SJCRH30 (cell line): ENCODE results near the gene FAM107B. TPM values are rescaled to one million over a fixed set of nuclear protein-coding genes. Genes with fewer than 3 reads are reported as not detected.
A peak's percentile ranks its signal among the peaks of the same experiment; 100 is the strongest.
"Not testable (repeated sequence)": the region's sequence is repeated elsewhere in the genome, so short reads cannot be mapped to it uniquely, and the experiment has no call there.

Experiments
- DNase-seq, 2 experiments: peaks; one replicate each; pipeline ENCODE4 v3.0.0-alpha.2; 2015 to 2020
- H3K27ac ChIP-seq: fragments of 250-450 bp; sonication (Bioruptor Pico); 2 replicates; pipeline ENCODE4 v1.5.1; 2020; ENCODE audit warnings: mild to moderate bottlenecking, moderate library complexity
- H3K27me3 ChIP-seq: fragments of 250-450 bp; sonication (Bioruptor Pico); 2 replicates; pipeline ENCODE4 v1.5.1; 2020; ENCODE audit warnings: mild to moderate bottlenecking, moderate library complexity
- H3K36me3 ChIP-seq: fragments of 250-450 bp; sonication (Bioruptor Pico); 2 replicates; pipeline ENCODE4 v1.5.1; 2020; ENCODE audit warnings: mild to moderate bottlenecking, moderate library complexity
- H3K4me1 ChIP-seq: fragments of 250-450 bp; sonication (Bioruptor Pico); 2 replicates; pipeline ENCODE4 v1.5.1; 2020; ENCODE audit warnings: mild to moderate bottlenecking, moderate library complexity
- H3K4me3 ChIP-seq: fragments of 250-450 bp; sonication (Bioruptor Pico); 2 replicates; pipeline ENCODE4 v1.5.1; 2020; ENCODE audit warnings: mild to moderate bottlenecking, moderate library complexity
- H3K9me3 ChIP-seq: fragments of 250-450 bp; sonication (Bioruptor Pico); replicated peaks from 2 replicates; pipeline ENCODE4 v1.5.1; 2020; ENCODE audit warnings: mild to moderate bottlenecking, moderate library complexity
- total RNA-seq: library from RNA; depleted of rRNA; stranded (reverse); fragments of >200 nt; shearing (Covaris generic); gene quantifications from 2 replicates; pipeline ENCODE4 v1.2.3, GENCODE V29; 2014

The FAM107B gene
- total RNA-seq, 1 experiment from 2014 or later: 21.7 TPM

DNA sequence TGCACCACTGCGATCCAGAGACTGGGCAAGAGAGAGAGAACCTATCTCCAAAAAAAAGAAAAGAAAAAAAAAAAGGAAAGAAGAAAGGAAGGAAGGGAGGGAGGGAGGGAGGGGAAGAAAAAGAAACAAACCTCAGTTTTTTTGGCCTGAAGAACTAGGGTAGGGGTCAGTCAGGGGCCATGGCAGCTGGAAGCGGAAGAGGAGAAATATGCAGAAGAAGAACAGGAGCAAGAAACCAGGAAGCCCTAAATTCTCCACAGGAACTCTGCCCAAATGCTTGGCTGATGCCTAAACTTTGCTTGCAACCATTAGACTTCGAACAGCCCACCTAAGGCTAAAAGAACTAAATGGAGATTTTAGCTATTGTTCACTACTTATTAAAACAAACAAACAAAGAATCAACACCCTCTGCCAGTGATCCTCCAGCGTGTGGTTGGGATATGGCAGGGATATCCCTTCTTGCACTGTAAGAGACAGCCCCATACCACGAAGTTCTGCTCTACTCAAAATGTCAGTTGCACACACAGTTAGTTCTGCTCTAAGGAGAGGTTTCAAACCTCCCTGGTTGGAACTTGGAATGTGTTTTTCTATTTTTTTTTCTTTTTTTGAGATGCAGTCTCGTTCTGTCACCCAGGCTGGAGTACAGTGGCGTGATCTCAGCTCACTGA, 139.5 kb downstream of the FAM107B start:
- no peaks in the 10 kb centered on the region for H3K9me3 ChIP-seq
- no peaks in the 10 kb centered on the region for H3K4me1 ChIP-seq
- H3K4me3 ChIP-seq: no peak overlapping the region
- no peak for DNase-seq
- H3K36me3 ChIP-seq: no peaks in the 10 kb centered on the region
- H3K27me3 ChIP-seq: no peaks in the 10 kb centered on the region
- H3K27ac ChIP-seq: no peak overlapping the region

DNA sequence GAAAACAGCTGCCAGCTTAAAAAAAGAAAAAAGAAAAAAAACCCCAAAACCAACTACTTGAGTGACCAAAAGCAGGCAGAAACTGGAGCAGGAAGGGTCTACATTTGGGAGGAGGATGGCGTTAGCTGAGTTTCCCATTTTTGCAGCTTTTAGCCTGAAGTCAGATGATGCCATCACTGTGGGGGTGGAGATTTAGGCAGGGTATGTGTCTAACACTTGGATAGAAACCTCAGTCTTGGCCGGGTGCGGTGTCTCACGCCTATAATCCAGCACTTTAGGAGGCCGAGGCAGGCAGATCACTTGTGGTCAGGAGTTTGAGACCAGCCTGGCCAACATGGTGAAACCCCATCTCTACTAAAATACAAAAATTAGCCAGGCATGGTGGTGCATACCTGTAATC, 140.1 kb downstream of the FAM107B start:
- H3K27me3 ChIP-seq, H3K27ac ChIP-seq, H3K4me3 ChIP-seq, H3K9me3 ChIP-seq, H3K4me1 ChIP-seq, DNase-seq, H3K36me3 ChIP-seq: not testable (repeated sequence)

DNA sequence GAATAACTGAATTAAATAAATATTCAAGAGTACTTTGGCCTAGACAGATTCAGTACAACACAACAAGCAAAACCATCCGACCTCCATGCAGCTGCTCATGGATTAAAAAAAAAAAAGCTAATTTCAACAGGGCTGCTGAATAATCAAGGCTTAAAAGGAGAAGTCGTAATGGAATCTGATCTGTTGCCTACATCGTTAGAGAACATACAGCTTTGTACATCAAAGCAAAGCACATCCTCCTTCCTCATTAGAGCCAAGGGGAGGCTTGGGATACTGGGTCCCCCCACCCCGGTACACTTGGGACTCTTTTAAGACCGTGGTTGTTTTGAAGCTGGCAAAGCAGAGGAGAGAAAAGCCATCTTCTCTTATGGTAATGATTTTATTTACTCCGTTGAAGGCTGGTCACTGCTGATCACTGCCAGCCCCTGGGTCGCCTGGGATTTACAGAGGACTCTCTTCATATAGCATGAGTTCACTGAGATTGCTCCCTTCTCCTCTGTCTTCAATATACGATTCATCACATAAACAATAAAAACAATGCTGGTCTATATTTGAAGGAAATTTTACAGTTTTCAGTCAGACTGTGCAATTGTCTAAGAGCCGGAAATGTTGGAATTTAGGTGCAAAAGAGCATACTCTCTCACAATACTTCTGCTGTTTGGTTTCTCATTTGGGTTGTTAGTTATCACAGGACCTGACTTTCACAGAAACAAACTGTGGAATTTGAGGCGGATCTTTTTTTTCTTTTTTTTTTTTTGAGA, 148.8 kb downstream of the FAM107B start:
- H3K27ac ChIP-seq: peak overlapping the region; percentile 10; the same call in 1 of the 2 replicates
- H3K4me3 ChIP-seq: peak overlapping the region; percentile 25
- peak in 1 of 2 experiments; percentile 35 for DNase-seq
- H3K36me3 ChIP-seq: no peaks in the 10 kb centered on the region
- H3K9me3 ChIP-seq: no peaks in the 10 kb centered on the region
- no peaks in the 10 kb centered on the region for H3K27me3 ChIP-seq
- H3K4me1 ChIP-seq: no peaks in the 10 kb centered on the region

DNA sequence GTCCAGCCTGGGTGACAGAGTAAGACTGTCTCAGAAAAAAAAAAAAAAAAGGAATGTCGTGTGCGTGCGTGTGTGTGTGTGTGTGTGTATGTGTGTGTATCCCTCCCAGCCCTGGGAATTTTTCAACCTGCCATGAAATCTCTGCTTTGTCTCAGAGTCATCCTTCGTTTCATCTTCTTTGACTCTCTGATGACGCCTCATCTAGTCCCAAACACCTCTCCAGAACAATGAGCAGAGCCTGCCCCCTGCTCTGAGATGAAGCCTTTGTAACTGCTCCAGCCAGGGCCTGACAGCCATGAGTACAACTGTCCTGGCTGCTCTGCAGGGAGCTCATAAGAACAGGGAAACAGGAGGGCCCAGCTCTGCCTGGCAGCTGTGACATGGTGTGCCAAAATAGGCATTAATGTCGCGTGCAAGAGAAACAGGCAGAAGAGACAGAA, 149.5 kb downstream of the FAM107B start:
- no peaks in the 10 kb centered on the region for H3K36me3 ChIP-seq
- H3K4me3 ChIP-seq: peak overlapping the region; percentile 25
- no peaks in the 10 kb centered on the region for H3K4me1 ChIP-seq
- no peaks in the 10 kb centered on the region for H3K9me3 ChIP-seq
- peak; percentile 52 to 70 for DNase-seq
- H3K27ac ChIP-seq: peak overlapping the region; percentile 10; the same call in 1 of the 2 replicates
- H3K27me3 ChIP-seq: no peaks in the 10 kb centered on the region

DNA sequence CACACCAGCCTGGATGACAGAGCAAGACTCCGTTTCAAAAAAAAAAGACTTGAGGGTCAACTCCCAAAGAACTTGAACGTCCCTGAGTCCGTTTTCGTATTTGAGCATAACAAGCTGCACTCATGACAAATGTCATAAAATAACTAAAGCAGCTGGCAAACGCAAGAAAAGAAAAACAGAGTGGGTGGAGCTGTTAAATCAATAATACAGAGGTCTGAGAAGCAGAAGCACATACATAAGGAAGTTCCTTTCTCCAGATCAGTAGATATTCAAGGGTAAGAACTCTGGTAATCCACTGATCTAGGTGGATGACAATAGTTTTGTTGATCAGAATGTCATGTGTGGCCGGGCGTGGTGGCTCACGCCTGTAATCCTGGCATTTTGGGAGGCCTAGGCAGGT, 150.1 kb downstream of the FAM107B start:
- H3K4me3 ChIP-seq: no peak overlapping the region
- H3K36me3 ChIP-seq: no peaks in the 10 kb centered on the region
- no peak for DNase-seq
- H3K9me3 ChIP-seq: no peaks in the 10 kb centered on the region
- H3K4me1 ChIP-seq: no peaks in the 10 kb centered on the region
- H3K27me3 ChIP-seq: no peaks in the 10 kb centered on the region
- no peak overlapping the region for H3K27ac ChIP-seq

DNA sequence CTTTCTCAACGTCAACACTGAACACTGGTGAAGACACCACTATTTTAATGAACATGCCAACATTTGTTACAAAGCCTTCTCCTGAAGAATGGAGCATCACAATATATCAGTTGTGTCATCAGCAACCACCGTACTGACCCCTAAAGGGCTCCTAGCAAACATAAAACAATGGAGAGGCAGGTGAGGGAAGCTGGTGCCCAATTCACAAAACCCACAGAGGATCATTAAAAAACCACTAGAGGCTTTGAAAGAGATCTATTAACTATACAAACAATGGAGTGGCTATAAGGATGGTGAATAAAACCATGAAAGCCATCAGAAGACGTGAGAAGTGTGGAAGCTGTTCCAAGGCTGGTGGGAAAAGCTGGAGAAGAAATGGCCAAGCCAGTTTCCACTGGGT, 150.8 kb downstream of the FAM107B start:
- H3K27ac ChIP-seq: no peak overlapping the region
- H3K4me1 ChIP-seq: no peaks in the 10 kb centered on the region
- H3K27me3 ChIP-seq: no peaks in the 10 kb centered on the region
- DNase-seq: no peak
- H3K9me3 ChIP-seq: no peaks in the 10 kb centered on the region
- H3K36me3 ChIP-seq: no peaks in the 10 kb centered on the region
- no peak overlapping the region for H3K4me3 ChIP-seq

DNA sequence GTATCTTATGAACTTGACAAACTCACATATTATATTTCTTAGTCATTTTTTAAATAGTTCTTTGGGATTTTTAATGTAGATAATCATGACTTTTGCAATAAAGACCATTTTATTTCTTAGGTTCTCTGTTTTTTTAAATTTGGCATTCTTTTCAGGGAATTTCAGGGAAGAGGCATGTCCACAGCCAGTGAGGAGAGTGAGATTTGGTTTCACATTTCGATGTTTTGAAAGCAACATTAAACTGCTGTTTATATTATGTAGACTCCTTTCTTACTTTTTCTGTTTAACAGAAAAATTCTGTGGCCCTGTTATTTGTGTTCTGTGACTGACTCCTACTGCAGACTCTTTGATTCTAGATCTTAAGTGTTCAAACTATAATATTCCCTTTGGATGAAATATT, 153.7 kb downstream of the FAM107B start:
- no peak for DNase-seq
- Histone ChIP-seq H3K27me3 (no peaks in the 10 kb centered on the region), H3K27ac (no peak overlapping the region), H3K4me3 (no peak overlapping the region), H3K4me1 (no peaks in the 10 kb centered on the region), H3K36me3 (no peaks in the 10 kb centered on the region), H3K9me3 (no peaks in the 10 kb centered on the region)

DNA sequence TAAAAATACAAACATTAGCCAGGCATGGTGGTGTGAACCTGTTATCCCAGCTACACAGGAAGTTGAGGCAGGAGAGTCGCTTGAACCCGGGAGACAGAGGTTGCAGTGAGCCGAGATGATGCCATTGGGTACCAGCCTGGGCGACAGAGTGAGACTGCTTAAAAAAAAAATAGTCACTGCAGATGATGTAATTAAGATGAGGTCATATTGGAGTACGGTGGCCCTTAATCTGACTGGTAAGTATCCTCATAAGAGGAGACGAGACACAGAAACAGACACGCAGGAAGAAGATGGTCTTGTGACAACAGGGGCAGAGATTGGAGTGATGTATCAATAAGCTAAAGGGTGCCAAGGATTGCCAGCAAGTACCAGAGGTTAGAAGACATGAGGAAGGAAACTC, 156.0 kb downstream of the FAM107B start:
- H3K4me3 ChIP-seq: no peak overlapping the region
- no peak overlapping the region for H3K27ac ChIP-seq
- no peaks in the 10 kb centered on the region for H3K4me1 ChIP-seq
- no peaks in the 10 kb centered on the region for H3K27me3 ChIP-seq
- H3K9me3 ChIP-seq: no peaks in the 10 kb centered on the region
- DNase-seq: no peak
- H3K36me3 ChIP-seq: no peaks in the 10 kb centered on the region

DNA sequence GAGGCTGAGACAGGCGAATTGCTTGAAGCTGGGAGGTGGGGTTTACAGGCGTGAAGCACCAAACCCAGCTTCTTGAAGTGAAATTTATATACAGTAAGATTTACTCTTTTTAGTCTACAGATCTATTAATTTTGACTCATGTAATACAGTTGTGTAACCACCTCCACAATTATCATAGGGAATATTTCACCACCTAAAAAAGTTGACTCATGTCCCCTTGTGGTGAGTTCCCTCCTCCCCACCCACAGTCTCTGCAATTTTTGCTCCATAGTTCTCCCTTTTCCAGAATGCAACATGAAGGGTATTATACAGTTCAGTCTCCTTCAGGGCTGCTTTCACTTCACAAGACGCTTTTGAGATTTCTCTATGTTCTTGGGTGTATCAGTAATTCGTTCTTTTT, 156.8 kb downstream of the FAM107B start:
- no peaks in the 10 kb centered on the region for H3K9me3 ChIP-seq
- no peak for DNase-seq
- no peak overlapping the region for H3K4me3 ChIP-seq
- H3K4me1 ChIP-seq: no peaks in the 10 kb centered on the region
- no peaks in the 10 kb centered on the region for H3K27me3 ChIP-seq
- no peaks in the 10 kb centered on the region for H3K36me3 ChIP-seq
- no peak overlapping the region for H3K27ac ChIP-seq

DNA sequence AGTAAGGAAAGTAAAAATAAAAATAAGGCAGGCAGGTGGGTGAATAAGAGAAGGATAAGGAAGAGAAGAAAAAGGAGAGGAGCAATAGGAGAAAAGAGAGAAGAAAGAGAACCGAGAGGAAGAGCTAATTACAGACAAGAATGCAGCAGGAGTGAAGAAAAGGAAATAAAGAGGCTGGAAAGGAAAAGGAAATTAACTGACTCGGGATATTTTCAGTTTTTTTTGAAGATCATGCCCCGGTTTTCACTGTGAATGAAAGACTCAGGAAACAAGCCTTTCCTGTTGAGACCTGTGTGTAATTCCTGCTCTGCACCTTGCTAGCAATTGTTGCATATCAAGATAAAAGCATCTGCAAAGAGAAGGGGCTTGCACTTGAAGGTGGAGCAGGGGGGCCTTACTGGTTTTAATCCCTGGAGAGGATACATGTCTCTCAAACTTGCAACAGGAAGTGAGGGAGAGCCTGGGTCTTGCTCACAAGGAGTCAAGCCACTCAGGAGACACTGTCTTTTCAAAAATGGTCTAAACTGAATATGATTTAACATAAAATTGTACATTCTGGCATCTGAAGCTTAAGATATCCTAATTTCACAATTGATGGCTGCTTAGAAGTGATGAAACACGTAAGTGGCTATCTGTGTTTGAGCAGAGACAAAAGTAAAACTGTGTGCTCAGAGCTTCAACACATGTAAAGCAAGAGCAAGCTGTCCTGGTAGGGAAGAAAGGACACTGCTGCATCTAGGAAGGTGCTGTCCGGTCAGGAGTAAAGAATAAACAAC, 157.6 kb downstream of the FAM107B start:
- no peaks in the 10 kb centered on the region for H3K27me3 ChIP-seq
- no peak for DNase-seq

DNA sequence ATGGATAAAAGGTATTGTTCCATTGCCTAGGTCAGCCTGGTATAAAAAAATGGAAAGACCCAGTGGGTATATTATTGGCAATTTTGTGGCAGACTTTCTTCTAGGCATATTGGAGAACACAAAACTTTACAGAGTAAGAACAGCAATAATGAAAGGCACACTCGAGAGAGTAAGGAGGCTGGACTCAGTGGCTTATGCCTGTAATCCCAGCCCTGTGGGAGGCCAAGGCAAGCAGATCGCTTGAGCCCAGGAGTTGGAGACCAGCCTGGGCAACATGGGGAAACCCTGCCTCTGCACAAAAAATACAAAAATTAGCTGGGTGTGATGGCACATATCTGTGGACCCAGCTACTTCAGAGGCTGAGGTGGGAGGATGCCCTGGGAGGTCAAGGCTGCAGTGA, 158.2 kb downstream of the FAM107B start:
- Histone ChIP-seq H3K4me1 (no peaks in the 10 kb centered on the region), H3K9me3 (no peaks in the 10 kb centered on the region), H3K36me3 (no peaks in the 10 kb centered on the region), H3K4me3 (no peak overlapping the region), H3K27me3 (no peaks in the 10 kb centered on the region), H3K27ac (no peak overlapping the region)
- no peak for DNase-seq

More for the DNA sequence above, 157.6 kb downstream of the FAM107B start:
- no peaks in the 10 kb centered on the region for H3K9me3 ChIP-seq
- no peak overlapping the region for H3K27ac ChIP-seq
- no peaks in the 10 kb centered on the region for H3K36me3 ChIP-seq
- no peaks in the 10 kb centered on the region for H3K4me1 ChIP-seq
- H3K4me3 ChIP-seq: no peak overlapping the region

DNA sequence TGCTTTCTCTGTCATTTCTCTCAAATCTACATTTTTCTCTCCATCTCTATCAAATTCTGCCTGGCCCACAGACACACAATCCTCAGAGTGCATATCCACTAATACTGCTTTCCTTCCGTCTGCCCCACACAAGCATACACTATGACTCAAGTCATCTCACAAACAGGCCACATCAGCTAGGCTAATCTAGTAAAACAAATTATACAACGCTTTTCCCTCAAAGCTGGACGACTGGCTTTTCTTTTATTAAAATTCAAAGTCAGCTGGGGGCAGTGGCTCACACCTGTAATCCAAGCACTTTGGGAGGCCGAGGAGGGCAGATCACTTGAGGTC, 161.1 kb downstream of the FAM107B start:
- no peak overlapping the region for H3K27ac ChIP-seq
- H3K36me3 ChIP-seq: no peaks in the 10 kb centered on the region
- DNase-seq: no peak

DNA sequence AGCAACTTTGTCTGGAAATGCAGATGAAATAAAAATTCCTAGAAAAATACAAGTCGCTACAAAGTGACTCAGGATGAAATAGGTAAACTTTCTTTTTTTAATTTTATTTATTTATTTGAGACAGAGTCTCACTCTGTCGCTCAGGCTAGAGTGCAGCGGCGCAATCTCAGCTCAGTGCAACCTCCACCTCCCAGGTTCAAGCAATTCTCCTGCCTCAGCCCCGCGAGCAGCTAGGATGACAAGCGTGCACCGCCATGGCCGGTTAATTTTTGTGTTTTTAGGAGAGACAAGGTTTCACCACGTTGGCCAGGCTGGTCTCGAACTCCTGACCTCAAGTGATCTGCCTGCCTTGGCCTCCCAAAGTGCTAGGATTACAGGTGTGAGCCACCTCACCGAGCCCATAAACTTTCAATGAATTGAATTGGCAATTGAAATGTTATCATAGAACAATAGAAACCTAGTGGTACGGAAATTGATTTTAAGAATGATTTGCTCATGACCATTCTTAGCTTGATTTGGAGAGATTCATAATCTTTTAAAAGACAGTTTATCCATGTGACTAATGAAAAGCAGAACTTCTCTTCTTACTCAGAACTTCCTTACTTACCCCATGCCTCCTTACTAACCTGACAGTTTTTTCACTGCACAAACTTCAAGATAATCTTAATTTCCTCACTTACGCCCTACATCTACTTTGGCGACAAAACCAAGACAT, 161.7 kb downstream of the FAM107B start:
- no peak for DNase-seq
- Histone ChIP-seq H3K36me3 (no peaks in the 10 kb centered on the region), H3K4me3 (no peak overlapping the region)

More for the DNA sequence above, 161.1 kb downstream of the FAM107B start:
- no peak overlapping the region for H3K4me3 ChIP-seq
- no peaks in the 10 kb centered on the region for H3K27me3 ChIP-seq
- H3K4me1 ChIP-seq: peaks cover 5% of the 10 kb centered on the region
- H3K9me3 ChIP-seq: no peaks in the 10 kb centered on the region

DNA sequence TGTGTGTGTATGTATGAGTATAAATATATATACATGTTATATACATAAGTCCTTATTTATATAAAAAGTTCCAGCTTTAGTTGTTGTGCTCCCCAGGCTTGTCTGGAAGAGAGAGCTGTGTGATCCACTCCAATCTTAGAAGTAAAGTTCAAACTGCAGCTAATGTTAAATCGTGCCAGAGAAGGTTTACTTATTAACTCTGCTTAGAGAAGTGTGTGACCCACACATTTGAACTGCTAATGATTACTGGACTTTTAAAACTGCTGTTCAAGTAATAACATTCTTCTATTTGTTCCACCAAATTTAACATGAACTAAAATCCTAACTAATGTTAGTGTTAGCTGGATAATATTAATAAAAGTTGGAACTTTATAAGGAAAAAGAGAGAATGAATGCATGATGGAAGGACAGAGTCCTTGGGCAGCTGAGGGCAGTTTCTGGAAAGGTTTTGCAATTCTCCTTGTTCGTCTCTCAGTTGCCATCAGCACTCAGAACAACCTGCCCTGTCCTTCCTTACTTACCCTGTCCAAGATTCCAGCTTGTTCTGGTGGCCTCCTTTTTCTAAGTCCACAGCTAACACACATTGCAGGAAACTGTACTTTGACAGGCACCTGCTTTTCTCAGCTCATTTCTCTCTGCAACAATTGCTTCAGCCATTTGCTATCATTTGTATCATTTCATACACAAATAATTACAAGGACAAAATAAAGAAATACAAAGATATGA, 162.6 kb downstream of the FAM107B start:
- Histone ChIP-seq H3K9me3 (no peaks in the 10 kb centered on the region), H3K4me3 (no peak overlapping the region), H3K36me3 (no peaks in the 10 kb centered on the region), H3K4me1 (peaks cover 15% of the 10 kb centered on the region), H3K27me3 (no peaks in the 10 kb centered on the region), H3K27ac (no peak overlapping the region)
- DNase-seq: no peak

More for the DNA sequence above, 161.7 kb downstream of the FAM107B start:
- H3K9me3 ChIP-seq: no peaks in the 10 kb centered on the region
- no peaks in the 10 kb centered on the region for H3K27me3 ChIP-seq
- H3K27ac ChIP-seq: no peak overlapping the region
- peaks cover 10% of the 10 kb centered on the region for H3K4me1 ChIP-seq
